ENCODE results near the gene SLC4A8. TPM values are rescaled to one million over a fixed set of nuclear protein-coding genes. Genes with fewer than 3 reads are reported as not detected.

The SLC4A8 gene
- total RNA-seq, 1 donor from 2014 or later, result 8.3 TPM

DNA sequence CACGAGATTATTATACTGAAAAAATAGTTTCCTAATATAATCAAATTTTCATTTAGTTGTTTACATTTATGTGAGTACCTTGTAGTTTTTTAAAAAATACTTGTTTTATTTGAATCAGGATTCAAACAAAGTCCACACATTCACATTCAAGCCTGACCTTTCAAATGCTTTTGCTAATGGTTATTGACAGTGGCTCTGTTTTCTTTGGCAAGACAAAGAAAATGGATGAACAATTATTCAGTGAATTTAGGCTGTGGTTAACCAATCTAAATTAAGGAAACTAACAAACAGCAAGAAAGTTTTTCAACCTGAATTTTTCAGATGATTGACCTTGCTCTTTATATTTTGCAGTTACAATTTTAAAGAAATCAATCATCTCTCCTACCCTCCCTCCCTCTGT lies 9.7 kb downstream of the SLC4A8 start:
- no peaks in the 10 kb centered on the region for H3K27me3 ChIP-seq (ENCODE audit: low read depth)

DNA sequence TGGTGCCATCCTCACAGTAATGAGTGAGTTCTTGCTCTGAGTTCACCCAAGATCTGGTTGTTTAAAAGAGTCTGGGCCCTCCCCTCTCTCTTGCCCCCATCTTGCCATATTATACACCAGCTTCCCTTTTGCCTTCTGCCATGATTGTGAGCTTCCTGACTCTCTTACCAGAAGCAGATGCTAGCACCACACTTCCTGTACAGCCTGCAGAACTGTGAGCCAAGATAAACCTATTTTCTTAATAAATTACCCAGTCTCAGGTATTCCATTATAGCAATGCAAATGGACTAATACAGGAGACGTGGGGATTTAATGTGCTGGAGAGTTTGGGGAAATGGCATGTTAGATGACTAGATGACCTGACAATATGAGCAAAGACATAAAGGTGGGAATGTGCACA lies 12.8 kb downstream of the SLC4A8 start:
- no peak for ATAC-seq
- no peaks in the 10 kb centered on the region for H3K4me1 ChIP-seq

More for the DNA sequence above, 9.7 kb downstream of the SLC4A8 start:
- H3K9me3 ChIP-seq, result no peaks in the 10 kb centered on the region
- H3K27ac ChIP-seq, result no peak overlapping the region
- DNase-seq (no peak), ATAC-seq (no peak)
- no peaks in the 10 kb centered on the region for H3K4me1 ChIP-seq
- TF ChIP-seq, protein P1, sequence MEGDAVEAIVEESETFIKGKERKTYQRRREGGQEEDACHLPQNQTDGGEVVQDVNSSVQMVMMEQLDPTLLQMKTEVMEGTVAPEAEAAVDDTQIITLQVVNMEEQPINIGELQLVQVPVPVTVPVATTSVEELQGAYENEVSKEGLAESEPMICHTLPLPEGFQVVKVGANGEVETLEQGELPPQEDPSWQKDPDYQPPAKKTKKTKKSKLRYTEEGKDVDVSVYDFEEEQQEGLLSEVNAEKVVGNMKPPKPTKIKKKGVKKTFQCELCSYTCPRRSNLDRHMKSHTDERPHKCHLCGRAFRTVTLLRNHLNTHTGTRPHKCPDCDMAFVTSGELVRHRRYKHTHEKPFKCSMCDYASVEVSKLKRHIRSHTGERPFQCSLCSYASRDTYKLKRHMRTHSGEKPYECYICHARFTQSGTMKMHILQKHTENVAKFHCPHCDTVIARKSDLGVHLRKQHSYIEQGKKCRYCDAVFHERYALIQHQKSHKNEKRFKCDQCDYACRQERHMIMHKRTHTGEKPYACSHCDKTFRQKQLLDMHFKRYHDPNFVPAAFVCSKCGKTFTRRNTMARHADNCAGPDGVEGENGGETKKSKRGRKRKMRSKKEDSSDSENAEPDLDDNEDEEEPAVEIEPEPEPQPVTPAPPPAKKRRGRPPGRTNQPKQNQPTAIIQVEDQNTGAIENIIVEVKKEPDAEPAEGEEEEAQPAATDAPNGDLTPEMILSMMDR (IDR thresholded peaks at IDR 0.05), result no peak
- no peak overlapping the region for H3K4me3 ChIP-seq
- intact Hi-C loops (cut with DNase I), result no loop called here
- no peaks in the 10 kb centered on the region for H3K36me3 ChIP-seq

DNA sequence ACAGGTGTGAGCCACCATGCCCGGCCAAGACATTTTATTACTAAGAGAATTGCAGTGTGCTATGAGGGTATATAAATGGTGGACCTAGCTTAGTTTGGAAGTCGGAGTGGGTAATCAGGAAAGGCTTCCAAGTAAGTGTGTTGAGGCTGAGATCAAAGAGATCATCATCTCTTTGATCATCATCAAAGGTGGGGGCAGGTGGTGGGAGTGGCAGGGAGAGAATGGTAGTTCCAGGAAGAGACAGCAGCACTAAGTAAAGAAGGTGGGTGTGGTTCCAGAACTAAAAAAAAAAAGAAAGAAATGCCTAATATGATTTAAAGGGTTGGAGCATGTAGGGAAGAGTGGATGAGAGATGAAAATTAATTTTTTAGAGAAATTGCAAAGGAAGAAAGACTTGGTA lies 14.7 kb downstream of the SLC4A8 start:
- intact Hi-C loops (cut with DNase I), result no loop called here
- Histone ChIP-seq H3K4me1 (no peaks in the 10 kb centered on the region), H3K27ac (no peak overlapping the region), H3K27me3 (ENCODE audit: low read depth) (no peaks in the 10 kb centered on the region), H3K9me3 (no peaks in the 10 kb centered on the region), H3K36me3 (no peaks in the 10 kb centered on the region), H3K4me3 (no peak overlapping the region)
- ATAC-seq, result no peak
- no peak for DNase-seq
- TF ChIP-seq, protein P1 (IDR thresholded peaks at IDR 0.05), result no peak

More for the DNA sequence above, 12.8 kb downstream of the SLC4A8 start:
- TF ChIP-seq, protein P1 (IDR thresholded peaks at IDR 0.05), result no peak
- intact Hi-C loops (cut with DNase I), result no loop called here
- H3K36me3 ChIP-seq, result no peaks in the 10 kb centered on the region
- no peak overlapping the region for H3K4me3 ChIP-seq
- H3K27ac ChIP-seq, result no peak overlapping the region
- H3K9me3 ChIP-seq, result no peaks in the 10 kb centered on the region
- no peak for DNase-seq
- H3K27me3 ChIP-seq (ENCODE audit: low read depth), result no peaks in the 10 kb centered on the region

DNA sequence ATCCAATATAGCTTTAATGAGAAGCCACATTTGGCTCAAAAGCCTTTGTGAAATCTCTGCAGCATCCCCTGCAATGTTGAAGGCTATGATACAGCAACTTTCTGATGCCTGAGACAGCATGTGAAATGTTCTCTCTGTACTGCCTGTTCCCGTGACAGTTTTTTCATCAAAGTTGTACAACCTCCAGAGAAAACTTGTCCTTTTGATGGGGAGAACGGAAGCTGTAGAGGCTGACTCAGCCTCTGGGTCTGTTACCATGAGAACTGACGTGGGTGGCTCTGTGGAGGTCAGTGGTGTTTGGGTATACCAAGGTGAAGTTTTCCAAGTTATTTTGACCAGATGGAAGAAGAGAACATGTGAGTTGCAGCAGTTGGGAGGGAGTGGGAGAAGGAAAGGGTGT lies 17.0 kb downstream of the SLC4A8 start:
- Histone ChIP-seq H3K27me3 (ENCODE audit: low read depth) (no peaks in the 10 kb centered on the region), H3K9me3 (no peaks in the 10 kb centered on the region), H3K36me3 (no peaks in the 10 kb centered on the region), H3K4me1 (no peaks in the 10 kb centered on the region), H3K4me3 (no peak overlapping the region), H3K27ac (no peak overlapping the region)
- TF ChIP-seq, protein P1 (IDR thresholded peaks at IDR 0.05), result no peak
- ATAC-seq (peak in 1 of 2 donors; percentile 34), DNase-seq (no peak)
- intact Hi-C loops (cut with DNase I), result no loop called here

DNA sequence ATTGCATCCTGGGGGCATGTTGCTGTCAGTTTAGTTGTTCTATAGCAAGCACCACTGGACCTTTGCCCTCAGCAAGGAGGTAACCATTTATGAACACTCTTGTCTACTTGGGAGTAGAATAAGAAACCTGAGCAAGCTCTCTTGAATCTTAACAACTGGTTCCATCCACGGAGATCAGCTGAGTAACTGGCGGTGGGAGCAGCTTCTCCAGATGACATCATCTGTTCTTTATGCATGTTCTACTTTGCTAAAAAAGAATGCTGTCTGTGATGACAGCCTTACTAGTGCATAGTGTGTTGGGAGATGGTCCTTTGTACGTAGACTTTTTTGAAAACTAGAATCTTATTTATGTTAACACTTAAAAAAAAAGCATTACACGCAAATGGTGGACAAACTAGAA lies 17.7 kb downstream of the SLC4A8 start:
- no peak for ATAC-seq
- H3K27me3 ChIP-seq (ENCODE audit: low read depth), result no peaks in the 10 kb centered on the region
- intact Hi-C loops (cut with DNase I), result no loop called here

More for the DNA sequence above, 17.7 kb downstream of the SLC4A8 start:
- no peak for DNase-seq
- no peak overlapping the region for H3K27ac ChIP-seq
- no peaks in the 10 kb centered on the region for H3K36me3 ChIP-seq
- TF ChIP-seq, protein P1 (IDR thresholded peaks at IDR 0.05), result no peak
- no peaks in the 10 kb centered on the region for H3K4me1 ChIP-seq
- H3K4me3 ChIP-seq, result no peak overlapping the region
- no peaks in the 10 kb centered on the region for H3K9me3 ChIP-seq

All from lower lobe of right lung (tissue), 2 donors.